ENCODE data around the gene PAH.

- no peak for TF ChIP-seq CTCF (IDR thresholded peaks at IDR 0.05)
- TF ChIP-seq POLR2A (IDR thresholded peaks at IDR 0.05): no peak
Measured at GRCh38 chr12:102913453-102914226, 3.4 kb downstream of the PAH start.
